DND-41 (cell line): ENCODE measurements around the gene KANK3.

Experiments
- CTCF ChIP-seq: IDR thresholded peaks from 2 replicates; pipeline ENCODE4 v1.5.1; 2012; ENCODE audit warnings: borderline replicate concordance, low read length, moderate library complexity, mild to moderate bottlenecking; ENCODE audit not compliant: poor library complexity, severe bottlenecking; ENCODE audit errors: extremely low read depth
- EZH2 ChIP-seq: IDR thresholded peaks from 3 replicates; pipeline ENCODE4 v1.6.1; 2012; ENCODE audit warnings: borderline replicate concordance, low read depth, mild to moderate bottlenecking, moderate library complexity, low read length, inconsistent platforms; ENCODE audit not compliant: severe bottlenecking

- TF ChIP-seq CTCF (no peak), EZH2 (no peak)
Measured at GRCh38 chr19:8361921-8362793, 19.1 kb upstream of the KANK3 start.
